Heart left ventricle (tissue), 16 donors: ENCODE measurements around the gene TRPM3. TPM values are rescaled to one million over a fixed set of nuclear protein-coding genes. Genes with fewer than 3 reads are reported as not detected.

Source experiments
- ATAC-seq, 4 donors: fragments of 200-7000 bp; cut with Tn5 transposase; one replicate each; pipeline ENCODE4 v1.9.1; 2020 to 2022; ENCODE audit warnings: moderate library complexity in 4 of 4, mild to moderate bottlenecking in 3 of 4, moderate number of reproducible peaks in 1 of 4
- DNase-seq, 5 donors: peaks; one replicate each; pipeline ENCODE4 v3.0.0-alpha.2; 2020
- H3K27ac ChIP-seq, 12 donors: fragments of 200-600 bp; sonication (generic) in 4 of 12; one replicate each; pipeline versions ENCODE4 v1.5.0 to v1.8.0; 2016 to 2022; ENCODE audit warnings: mild to moderate bottlenecking in 2 of 12
- H3K27me3 ChIP-seq, 9 donors: fragments of 200-600 bp; sonication (generic) in 2 of 9; one replicate each; pipeline versions ENCODE4 v1.5.1 to v1.8.0; 2016 to 2022; ENCODE audit warnings: mild to moderate bottlenecking in 3 of 9
- H3K36me3 ChIP-seq, 9 donors: fragments of 200-600 bp; sonication (generic) in 2 of 9; one replicate each; pipeline versions ENCODE4 v1.5.0 to v1.8.0; 2018 to 2022; ENCODE audit warnings: mild to moderate bottlenecking in 2 of 9
- H3K4me1 ChIP-seq, 12 donors: fragments of 200-600 bp; sonication (generic) in 4 of 12; one replicate each; pipeline versions ENCODE4 v1.5.0 to v1.8.0; 2016 to 2022; ENCODE audit warnings: mild to moderate bottlenecking in 3 of 12
- H3K4me3 ChIP-seq, 12 donors: fragments of 200-600 bp; sonication (generic) in 4 of 12; one replicate each; pipeline versions ENCODE4 v1.5.0 to v1.8.0; 2017 to 2022; ENCODE audit warnings: mild to moderate bottlenecking in 9 of 12, moderate library complexity in 4 of 12
- H3K9me3 ChIP-seq, 12 donors: fragments of 200-600 bp; sonication (generic) in 4 of 12; one replicate each; pipeline versions ENCODE4 v1.5.0 to v1.8.0; 2016 to 2022; ENCODE audit warnings: mild to moderate bottlenecking in 1 of 12
- CTCF ChIP-seq, 12 donors: fragments of 200-600 bp; sonication (generic) in 4 of 12; IDR thresholded peaks; one replicate each; pipeline versions ENCODE4 v1.5.0 to v1.8.0; 2018 to 2022; ENCODE audit warnings: antibody characterized with exemption in 12 of 12, mild to moderate bottlenecking in 5 of 12
- POLR2A ChIP-seq, 2 donors: fragments of 450-650 bp; IDR thresholded peaks; one replicate each; pipeline ENCODE4 v1.6.1; 2017; ENCODE audit warnings: antibody characterized with exemption in 2 of 2, mild to moderate bottlenecking in 2 of 2, moderate library complexity in 2 of 2
- WGBS, 4 donors: extraction: QIAGEN DNeasy Blood & Tissue Kit in 2 of 4; methylation state at CpG; one replicate each; pipeline versions ENCODE4 v1.1.5 to v1.1.7; 2013 to 2018; 5-methylcytosine and 5-hydroxymethylcytosine counted together
- intact Hi-C, 10 donors: fragments of 100-400 bp; cut with DNase I; formaldehyde crosslinking; loops; one replicate each; pipeline versions ENCODE4 v1.11.1 to v1.14.2; 2022
- polyA plus RNA-seq, 2 donors: library from polyadenylated mRNA; stranded (reverse); fragments of 200-250 nt; gene quantifications; one replicate each; pipeline ENCODE4 v1.2.3, GENCODE V29; 2013
- total RNA-seq, 9 donors: library from RNA; depleted of rRNA in 2 of 9; stranded (reverse); fragments of >200 nt in 2 of 9; fragmentation: NEBNext Ultra II Directional in 3 of 9; extraction: Animal tissue kit (Norgen Biotek cat#: 25700) in 3 of 9; gene quantifications; one replicate each; pipeline versions ENCODE4 v1.1.0 to v1.2.4, GENCODE V29; 2016 to 2023
- donor health status: ischemic (EF 13 %, LVEDD 7.1; RV severe dilation, severe dysfunction).
- donor health status: healthy with polysubstance abuse.
- donor health status: DM: no; HTN: yes; CAD: no.
- donor health status: DM: no; HTN: no; CAD: no.
- donor health status: ischemic (EF 25% LVEDD 6.9; RV normal size, moderate dysfunction).
- donor health status: ischemic (EF 25% LVEDD 5.7; RV mildly dilated, moderate dysfunction).
- donor health status: healthy.
- donor health status: DM: yes; HTN: yes; CAD: no.
- donor health status: ischemic (EF 35%, LVEDD 5.7; RV mildly dilated, moderate dysfunction).
- donor health status: nonischemic (EF 11% LVEDD 7.7; RV severe dilation, severe dysfunction).
- donor health status: DM: yes; HTN: yes; CAD: no.
- donor health status: PGD.
- donor health status: ischemic (EF 29% LVEDD 5.4; RV normal size, mild dysfunction).
- donor health status: nonischemic (EF 23%, LVEDD 6.1; RV moderate dilation, normal function).

The TRPM3 gene
- total and polyA plus RNA-seq, 11 donors, result 0.02 to 0.91 (median 0.10) TPM; not detected in 1

- Histone ChIP-seq H3K9me3 (no peaks in the 10 kb centered on the region), H3K4me1 (peaks cover 0 to 33% (median 5%) of the 10 kb centered on the region in 12 donors), H3K27me3 (no peaks in the 10 kb centered on the region), H3K27ac (peak overlapping the region in 5 of 12 donors; percentile 32 to 66 (median 52)), H3K4me3 (no peak overlapping the region), H3K36me3 (no peaks in the 10 kb centered on the region)
- intact Hi-C loops, result no loop called here
- ATAC-seq (no peak), DNase-seq (no peak)
- TF ChIP-seq CTCF (IDR thresholded peaks at IDR 0.05), result no peak
- TF ChIP-seq POLR2A (IDR thresholded peaks at IDR 0.05), result no peak
- 86 to 93% (median 87%) methylated on average over 2 of the region's 2 CpGs for WGBS, 4 donors
Observed at GRCh38 chr9:70506159-70506558, 615.3 kb downstream of the TRPM3 start.

GRCh38 chr9:70504834-70505233 lies 616.6 kb downstream of the TRPM3 start:
- intact Hi-C loops, result loop anchor here in 1 of 10 donors (5.0 kb wide), 1 partner anchor 82 kb away; no protein-coding TSS in a partner anchor
- H3K27ac ChIP-seq, result peak overlapping the region in 8 of 12 donors; percentile 12 to 66 (median 37)
- no peaks in the 10 kb centered on the region for H3K27me3 ChIP-seq
- peaks cover 0 to 34% (median 5%) of the 10 kb centered on the region in 12 donors for H3K4me1 ChIP-seq
- DNase-seq, result no peak
- 62 to 72% (median 63%) methylated on average over 4 of the region's 4 CpGs for WGBS, 4 donors
- no peaks in the 10 kb centered on the region for H3K9me3 ChIP-seq
- H3K36me3 ChIP-seq, result no peaks in the 10 kb centered on the region
- H3K4me3 ChIP-seq, result no peak overlapping the region
- TF ChIP-seq CTCF (IDR thresholded peaks at IDR 0.05), result no peak
- TF ChIP-seq POLR2A (IDR thresholded peaks at IDR 0.05), result no peak
- peak in 1 of 4 donors; percentile 36 for ATAC-seq

GRCh38 chr9:70502690-70503089 lies 618.7 kb downstream of the TRPM3 start:
- H3K4me3 ChIP-seq, result no peak overlapping the region
- H3K27ac ChIP-seq, result peak overlapping the region in 5 of 12 donors; percentile 4 to 59 (median 40)
- peaks cover 0 to 34% (median 5%) of the 10 kb centered on the region in 12 donors for H3K4me1 ChIP-seq
- no peaks in the 10 kb centered on the region for H3K36me3 ChIP-seq
- no peaks in the 10 kb centered on the region for H3K9me3 ChIP-seq
- DNase-seq (no peak), ATAC-seq (no peak)
- intact Hi-C loops, result loop anchor here in 1 of 10 donors (5.0 kb wide), 1 partner anchor 85 kb away; no protein-coding TSS in a partner anchor
- 74 to 90% (median 75%) methylated on average over 1 of the region's 1 CpG for WGBS, 4 donors
- TF ChIP-seq CTCF (IDR thresholded peaks at IDR 0.05) (no peak), POLR2A (IDR thresholded peaks at IDR 0.05) (no peak)
- H3K27me3 ChIP-seq, result no peaks in the 10 kb centered on the region

- no peak for TF ChIP-seq POLR2A (IDR thresholded peaks at IDR 0.05)
- no peak for TF ChIP-seq CTCF (IDR thresholded peaks at IDR 0.05)
- H3K4me1 ChIP-seq, result peaks cover 0 to 32% (median 5%) of the 10 kb centered on the region in 12 donors
- H3K36me3 ChIP-seq, result no peaks in the 10 kb centered on the region
- DNase-seq (no peak), ATAC-seq (no peak)
- intact Hi-C loops, result loop anchor here in 1 of 10 donors (5.0 kb wide), 1 partner anchor 87 kb away; no protein-coding TSS in a partner anchor
- no peaks in the 10 kb centered on the region for H3K9me3 ChIP-seq
- no peak overlapping the region for H3K27ac ChIP-seq
- 51 to 66% (median 62%) methylated on average over 1 of the region's 1 CpG for WGBS, 4 donors
- no peaks in the 10 kb centered on the region for H3K27me3 ChIP-seq
- H3K4me3 ChIP-seq, result no peak overlapping the region
Observed at GRCh38 chr9:70500793-70501192, 620.6 kb downstream of the TRPM3 start.
